Right lobe of liver (tissue), 6 donors: ENCODE measurements around the gene TMA16. TPM values are rescaled to one million over a fixed set of nuclear protein-coding genes. Genes with fewer than 3 reads are reported as not detected.

ENCODE experiments used
- ATAC-seq, 4 donors: fragments of 200-7000 bp; cut with Tn5 transposase; one replicate each; pipeline ENCODE4 v1.9.1; 2020; ENCODE audit warnings: mild to moderate bottlenecking in 4 of 4, moderate library complexity in 4 of 4
- DNase-seq, 3 donors: peaks; one replicate each; pipeline ENCODE4 v3.0.0-alpha.2; 2020
- H3K27ac ChIP-seq, 3 donors: fragments of 200-600 bp; one replicate each; pipeline ENCODE4 v1.8.0; 2022
- H3K27me3 ChIP-seq, 2 donors: fragments of 200-600 bp; one replicate each; pipeline ENCODE4 v1.8.0; 2022
- H3K36me3 ChIP-seq, 4 donors: fragments of 200-600 bp; sonication (generic) in 1 of 4; one replicate each; pipeline versions ENCODE4 v1.5.1 to v1.8.0; 2017 to 2022; ENCODE audit warnings: control low read depth in 1 of 4
- H3K4me1 ChIP-seq, 4 donors: fragments of 200-600 bp; sonication (generic) in 1 of 4; one replicate each; pipeline versions ENCODE4 v1.5.1 to v1.8.0; 2017 to 2022; ENCODE audit warnings: control low read depth in 1 of 4
- H3K4me3 ChIP-seq, 3 donors: fragments of 200-600 bp; one replicate each; pipeline ENCODE4 v1.8.0; 2022
- H3K9me3 ChIP-seq, 4 donors: fragments of 200-600 bp; sonication (generic) in 1 of 4; one replicate each; pipeline versions ENCODE4 v1.5.1 to v1.8.0; 2017 to 2022; ENCODE audit warnings: control low read depth in 1 of 4
- CTCF ChIP-seq, 4 donors: fragments of 200-600 bp in 3 of 4; fragments of 450-650 bp in 1 of 4; IDR thresholded peaks; one replicate each; pipeline versions ENCODE4 v1.5.1 to v1.8.0; 2016 to 2022; ENCODE audit warnings: antibody characterized with exemption in 4 of 4, mild to moderate bottlenecking in 2 of 4
- POLR2A ChIP-seq: fragments of 450-650 bp; IDR thresholded peaks from one replicate; pipeline ENCODE4 v1.6.1; 2017; ENCODE audit warnings: antibody characterized with exemption, mild to moderate bottlenecking
- WGBS: methylation state at CpG from one replicate; pipeline ENCODE4 v1.1.6; 2018; ENCODE audit warnings: low coverage, low lambda C conversion rate; ENCODE audit not compliant: insufficient coverage; ENCODE audit errors: missing lambda C conversion rate; 5-methylcytosine and 5-hydroxymethylcytosine counted together
- intact Hi-C, 2 donors: fragments of 100-400 bp; cut with DNase I; formaldehyde crosslinking; loops; one replicate each; pipeline versions ENCODE4 v1.11.2 to v1.14.1; 2022
- total RNA-seq, 6 experiments: library from RNA; depleted of rRNA in 2 of 6; stranded (reverse); fragments of >200 nt in 2 of 6; fragmentation: NEBNext Ultra II Directional in 3 of 6; extraction: Animal tissue kit (Norgen Biotek cat#: 25700) in 3 of 6; gene quantifications; one replicate each; pipeline versions ENCODE4 v1.1.0 to v1.2.4, GENCODE V29; 2016 to 2023
- donor health status: DM: no; HTN: yes; CAD: no.
- donor health status: DM: no; HTN: no; CAD: no.
- donor health status: DM: no; HTN: no; CAD: no.
- donor health status: DM: no; HTN: yes; CAD: no.
- donor health status: DM: no; HTN: yes; CAD: no.

The TMA16 gene
- total RNA-seq, 6 experiments from 2014 or later = 6.0 to 27.0 (median 11.9) TPM

- no peaks in the 10 kb centered on the region for H3K27me3 ChIP-seq
- whole genome bisulfite sequencing = 68% methylated on average over 3 of the region's 3 CpGs
- ATAC-seq = no peak
- no peak overlapping the region for H3K27ac ChIP-seq
- no peaks in the 10 kb centered on the region for H3K9me3 ChIP-seq
- no peak overlapping the region for H3K4me3 ChIP-seq
- H3K36me3 ChIP-seq = no peaks in the 10 kb centered on the region
- intact Hi-C loops = loop anchor here in 1 of 2 donors (10.0 kb wide), 1 partner anchor 56 kb away; no protein-coding TSS in a partner anchor
- no peak for TF ChIP-seq CTCF (IDR thresholded peaks at IDR 0.05)
- no peak for TF ChIP-seq POLR2A
- DNase-seq = no peak
- H3K4me1 ChIP-seq = no peaks in the 10 kb centered on the region
Observed at GRCh38 chr4:163540977-163541376, 46.5 kb downstream of the TMA16 start.

DNA sequence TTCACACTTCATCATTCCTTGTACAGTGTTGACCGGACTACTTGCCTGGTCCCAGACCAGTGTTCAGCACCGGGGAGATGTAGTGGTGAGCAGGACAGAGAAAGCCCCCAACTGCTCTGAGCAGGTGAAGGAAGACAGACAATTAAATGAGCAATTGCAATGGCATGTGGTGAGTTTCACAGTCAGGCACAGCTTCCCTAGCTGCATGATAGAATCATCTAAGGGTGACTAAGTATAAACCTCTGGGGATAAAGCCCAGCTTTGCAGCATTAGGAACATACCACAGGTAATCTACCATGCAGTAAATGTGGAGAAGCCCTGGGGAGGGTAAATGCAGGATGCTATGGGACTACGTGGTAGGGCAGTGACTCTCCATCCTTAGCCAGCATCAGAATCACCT is 47.8 kb downstream of the TMA16 start:
- Histone ChIP-seq H3K36me3 (no peaks in the 10 kb centered on the region), H3K9me3 (no peaks in the 10 kb centered on the region), H3K4me3 (no peak overlapping the region), H3K27me3 (no peaks in the 10 kb centered on the region), H3K4me1 (no peaks in the 10 kb centered on the region), H3K27ac (no peak overlapping the region)
- intact Hi-C loops = loop anchor here in 1 of 2 donors (10.0 kb wide), 1 partner anchor 57 kb away; no protein-coding TSS in a partner anchor
- TF ChIP-seq POLR2A (no peak), CTCF (IDR thresholded peaks at IDR 0.05) (no peak)
- WGBS = 89% methylated on average over 3 of the region's 3 CpGs
- no peak for ATAC-seq
- DNase-seq = no peak

DNA sequence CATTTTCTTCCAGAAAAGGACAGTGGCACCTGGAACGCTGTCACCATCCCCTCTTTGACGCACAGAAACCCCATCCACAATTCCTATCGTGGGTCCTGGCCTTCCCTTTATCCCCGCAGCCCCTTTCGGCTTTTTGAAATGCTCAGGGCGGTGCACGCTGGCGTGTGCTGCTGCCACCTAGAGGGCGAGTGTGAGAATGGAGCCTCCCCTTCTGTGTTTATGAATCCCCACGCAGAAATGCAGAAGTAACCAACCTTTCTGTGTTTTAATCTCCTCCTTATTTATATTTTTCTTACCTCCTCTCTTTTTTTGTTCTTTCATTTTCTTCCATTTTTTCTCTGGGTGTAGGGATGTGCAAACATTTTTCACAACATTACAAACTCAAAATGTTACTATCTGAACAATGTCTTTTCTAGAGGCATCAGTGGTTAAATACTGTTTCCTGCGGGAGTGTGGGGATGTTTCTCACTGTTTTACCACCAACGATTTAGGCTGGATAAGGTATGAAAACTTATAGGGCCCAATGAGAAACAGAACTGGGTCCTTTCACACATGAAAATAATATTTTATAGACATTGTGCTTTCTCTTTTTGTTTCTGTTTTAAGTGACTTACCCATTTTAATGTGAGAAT is 50.0 kb downstream of the TMA16 start:
- Histone ChIP-seq H3K27me3 (no peaks in the 10 kb centered on the region), H3K4me1 (no peaks in the 10 kb centered on the region), H3K36me3 (no peaks in the 10 kb centered on the region), H3K27ac (no peak overlapping the region), H3K4me3 (peak overlapping the region in 1 of 3 donors; percentile 12), H3K9me3 (no peaks in the 10 kb centered on the region)
- intact Hi-C loops = loop anchor here in 1 of 2 donors (10.0 kb wide), 1 partner anchor 60 kb away; no protein-coding TSS in a partner anchor
- WGBS = 1% methylated on average over 12 of the region's 12 CpGs
- DNase-seq = peak; percentile 53 to 67 (median 59)
- ATAC-seq = peak; percentile 90 to 93 (median 92)
- TF ChIP-seq CTCF (IDR thresholded peaks at IDR 0.05) (peak; percentile 59 to 96 (median 93)), POLR2A (no peak)

DNA sequence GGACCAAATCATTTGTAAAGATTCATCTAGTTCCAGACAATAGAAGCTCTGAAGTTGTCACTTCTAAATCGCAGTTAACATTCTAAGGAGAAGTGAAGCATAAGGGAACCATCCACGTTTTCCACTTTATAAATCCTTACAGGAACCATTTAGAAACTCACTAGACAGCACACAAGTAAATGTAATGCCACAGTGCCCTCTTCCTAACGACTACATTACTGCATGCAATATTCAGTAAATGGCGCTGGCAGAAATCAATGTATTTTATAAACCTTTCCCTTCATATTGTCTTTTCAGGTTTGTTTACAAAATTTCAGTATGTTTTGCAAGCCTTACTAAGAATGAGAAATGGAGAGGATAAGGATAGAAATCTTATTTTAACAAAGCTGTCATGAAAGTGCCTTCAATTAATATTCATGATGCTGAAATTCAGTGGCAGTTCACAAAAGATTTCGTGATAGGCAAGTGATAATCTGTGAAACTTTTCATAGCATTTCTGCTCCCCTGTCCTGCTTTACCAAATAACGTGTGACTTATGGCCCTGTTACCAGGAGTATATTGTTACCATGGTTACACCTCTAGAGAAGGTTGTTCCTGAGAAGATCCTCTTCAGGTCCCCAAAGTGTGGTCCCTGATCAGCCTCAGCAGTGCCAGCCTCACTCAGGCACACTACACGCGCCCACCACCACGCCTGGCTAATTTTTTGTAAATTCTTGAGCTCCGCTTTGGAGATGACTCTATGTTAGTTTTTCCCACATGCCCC is 54.2 kb downstream of the TMA16 start:
- DNase-seq (no peak), ATAC-seq (peak; percentile 74 to 83 (median 76))
- peak; percentile 59 to 67 (median 64) for TF ChIP-seq CTCF (IDR thresholded peaks at IDR 0.05)
- TF ChIP-seq POLR2A = no peak
- intact Hi-C loops = loop anchor here in 1 of 2 donors (10.0 kb wide), 1 partner anchor 64 kb away; no protein-coding TSS in a partner anchor
- Histone ChIP-seq H3K27me3 (no peaks in the 10 kb centered on the region), H3K27ac (no peak overlapping the region), H3K4me1 (peaks cover 0 to 4% (median 0%) of the 10 kb centered on the region in 4 donors), H3K9me3 (no peaks in the 10 kb centered on the region), H3K36me3 (no peaks in the 10 kb centered on the region), H3K4me3 (no peak overlapping the region)
- WGBS = 39% methylated on average over 10 of the region's 10 CpGs
